ENCODE results near the gene RXFP4.

RXFP4 gene

DNA sequence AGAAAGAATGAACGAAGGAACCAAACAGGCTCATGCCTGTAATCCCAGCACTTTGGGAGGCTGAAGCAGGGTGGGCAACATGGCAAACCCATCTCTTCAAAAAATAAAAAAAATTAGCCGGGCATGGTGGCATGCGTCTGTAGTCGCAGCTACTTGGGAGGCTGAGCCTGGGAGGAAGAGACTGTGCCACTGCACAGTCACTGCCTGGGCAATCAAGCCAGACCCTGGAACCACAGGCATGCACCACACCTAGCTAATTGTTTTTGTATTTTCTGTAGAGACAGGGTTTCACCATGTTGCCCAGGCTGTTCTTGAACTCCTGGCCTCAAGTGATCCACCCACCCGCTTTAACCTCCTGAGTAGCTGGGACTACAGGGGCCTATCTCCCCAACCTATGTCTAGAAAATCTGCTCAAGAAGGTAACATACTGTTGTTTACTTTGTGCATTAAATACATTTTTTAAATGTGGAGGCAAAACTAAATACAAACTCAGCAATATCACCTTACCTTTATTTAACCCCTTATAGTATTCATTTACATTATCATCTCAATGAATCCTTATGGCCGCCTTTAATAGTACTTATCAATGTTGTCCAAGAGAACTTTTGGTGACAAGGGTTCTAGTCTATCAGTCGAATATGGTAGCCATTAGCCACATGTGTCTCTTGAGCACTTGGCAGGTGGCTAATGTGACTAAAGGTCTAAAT lies 10.0 kb upstream of the RXFP4 start:
- no peak for DNase-seq

DNA sequence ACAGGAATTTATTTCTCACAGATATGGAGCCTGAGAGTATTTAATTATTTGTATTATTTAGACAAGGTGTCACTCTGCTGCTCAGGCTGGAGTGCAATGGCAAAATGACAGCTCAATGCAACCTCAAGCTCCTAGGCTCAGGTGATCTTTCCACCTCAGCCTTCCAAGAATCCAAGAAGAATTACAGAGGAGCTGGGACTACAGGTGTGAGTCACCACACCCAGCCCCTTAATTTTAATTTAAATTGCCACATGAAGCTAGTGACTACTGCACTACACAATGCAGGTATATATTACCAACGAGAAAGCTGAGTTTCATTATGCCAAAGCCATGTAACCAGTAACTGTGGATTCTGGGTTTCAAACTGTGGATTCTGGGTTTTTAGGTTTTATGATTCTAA lies 9.4 kb upstream of the RXFP4 start:
- no peak for DNase-seq

GRCh38 chr1:155932487-155932886 lies 9.0 kb upstream of the RXFP4 start:
- DNase-seq: no peak

GRCh38 chr1:155933591-155934096 lies 7.8 kb upstream of the RXFP4 start:
- peak in 1 of 2 experiments; percentile 31 for DNase-seq

GRCh38 chr1:155934097-155934935 lies 7.1 kb upstream of the RXFP4 start, which contains the start of gene KHDC4:
KHDC4 (minus strand) TSS chr1:155934413; CDS start chr1:155934373, 40 bp downstream.
- peak; percentile 100 for DNase-seq

DNA sequence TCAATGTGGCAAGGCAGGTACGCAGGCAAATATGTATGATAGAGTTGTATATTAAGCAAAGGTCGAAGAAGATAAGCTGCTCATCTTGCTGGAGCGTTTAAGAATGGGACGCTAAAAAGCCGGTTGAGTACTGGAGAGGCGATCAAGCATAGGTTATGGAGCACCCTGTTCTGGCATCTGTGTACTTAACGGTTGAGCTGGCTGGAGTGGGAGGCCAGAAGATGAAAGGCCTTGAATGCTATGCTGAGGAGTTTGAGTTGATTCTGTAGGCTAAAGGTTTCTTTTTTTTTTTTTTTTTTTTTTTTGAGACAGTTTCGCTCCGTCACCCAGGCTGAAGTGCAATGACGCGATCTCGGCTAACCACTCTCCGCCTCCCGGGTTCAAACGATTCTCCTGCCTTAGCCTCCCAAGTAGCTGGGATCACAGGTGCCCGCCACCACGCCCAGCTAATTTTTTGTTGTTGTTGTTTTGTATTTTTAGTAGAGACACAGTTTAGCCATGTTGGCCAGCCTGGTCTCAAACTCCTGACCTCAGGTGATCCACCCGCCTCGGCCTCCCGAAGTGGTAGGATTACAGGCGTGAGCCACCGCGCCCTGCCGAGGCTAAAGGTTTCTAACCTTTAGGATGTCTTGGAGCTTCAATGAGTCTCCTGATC lies 6.4 kb upstream of the RXFP4 start:
- no peak for DNase-seq

DNA sequence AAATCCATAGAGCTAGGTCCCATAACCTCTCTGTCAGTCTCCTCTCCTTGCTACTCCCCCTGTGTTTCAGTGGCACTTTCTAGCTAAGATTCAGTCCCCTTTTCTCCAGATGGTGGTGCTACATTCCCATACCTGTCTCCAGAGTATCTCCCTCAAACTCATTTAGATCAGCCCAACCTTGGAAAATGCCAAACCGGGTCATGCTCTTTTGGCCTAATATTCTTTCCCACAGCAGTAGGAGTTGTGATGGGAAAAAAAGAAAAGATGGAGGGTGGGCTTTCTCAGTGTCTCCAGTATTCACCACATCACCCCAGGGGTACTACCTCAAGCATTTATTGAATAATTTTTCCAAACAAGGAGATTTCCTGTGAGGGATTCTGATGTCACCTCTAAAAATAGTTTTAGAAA lies 3.2 kb upstream of the RXFP4 start:
- peak; percentile 72 to 76 for DNase-seq

DNA sequence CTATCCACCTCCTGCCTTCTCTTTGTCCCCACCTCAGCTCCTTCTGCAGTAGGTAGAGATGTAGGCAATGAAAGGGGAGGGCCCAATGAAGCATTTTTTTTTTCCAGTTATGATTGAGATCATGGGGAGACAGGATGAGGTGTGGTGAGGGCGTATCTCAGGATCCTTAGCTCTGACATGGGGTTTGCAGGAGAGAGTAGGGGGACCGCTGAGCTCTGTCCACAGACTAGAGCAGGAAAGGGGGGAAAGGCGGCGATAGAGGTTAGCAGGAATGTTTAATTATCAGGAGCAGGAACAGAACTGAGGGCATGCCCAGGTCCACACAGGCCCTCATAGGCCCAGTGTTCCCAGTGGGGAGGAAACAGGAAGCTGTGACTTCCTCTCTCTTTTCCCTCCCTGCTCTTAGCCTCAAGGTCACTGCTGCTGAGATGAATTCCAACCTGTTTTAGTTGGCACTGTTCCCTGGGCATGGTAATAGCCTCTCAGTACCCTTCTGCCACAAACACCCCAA lies 901 bp upstream of the RXFP4 start:
- peak; percentile 17 to 60 for DNase-seq

- no peak for DNase-seq
Observed at GRCh38 chr1:155941845-155942531, 550 bp downstream of the RXFP4 start.

GRCh38 chr1:155942578-155943141 lies 1.2 kb downstream of the RXFP4 start:
- no peak for DNase-seq

GRCh38 chr1:155944444-155944799 lies 3.0 kb downstream of the RXFP4 start:
- peak; percentile 61 to 85 for DNase-seq

- no peak for DNase-seq
Observed at GRCh38 chr1:155946633-155947219, 5.3 kb downstream of the RXFP4 start.

DNA sequence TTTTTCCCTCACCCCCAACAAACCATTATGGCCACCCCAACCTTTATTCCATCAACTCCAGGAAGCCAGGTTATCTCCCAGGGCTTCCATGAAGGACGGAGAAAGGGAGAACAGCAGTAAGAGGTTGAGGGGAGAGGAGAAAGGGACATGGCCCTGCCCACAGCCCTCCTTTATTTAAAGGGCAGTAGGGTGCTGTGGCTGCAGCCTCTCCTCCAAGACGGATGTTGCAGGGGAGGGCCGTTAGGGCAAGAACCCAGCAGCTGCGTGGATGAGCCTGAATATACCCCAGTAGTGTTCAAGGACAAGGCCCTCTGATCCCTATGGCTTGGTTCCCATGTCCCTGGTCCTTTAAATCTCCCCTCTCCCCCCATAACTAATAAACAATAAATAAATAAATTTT lies 5.9 kb downstream of the RXFP4 start:
- DNase-seq: no peak

DNA sequence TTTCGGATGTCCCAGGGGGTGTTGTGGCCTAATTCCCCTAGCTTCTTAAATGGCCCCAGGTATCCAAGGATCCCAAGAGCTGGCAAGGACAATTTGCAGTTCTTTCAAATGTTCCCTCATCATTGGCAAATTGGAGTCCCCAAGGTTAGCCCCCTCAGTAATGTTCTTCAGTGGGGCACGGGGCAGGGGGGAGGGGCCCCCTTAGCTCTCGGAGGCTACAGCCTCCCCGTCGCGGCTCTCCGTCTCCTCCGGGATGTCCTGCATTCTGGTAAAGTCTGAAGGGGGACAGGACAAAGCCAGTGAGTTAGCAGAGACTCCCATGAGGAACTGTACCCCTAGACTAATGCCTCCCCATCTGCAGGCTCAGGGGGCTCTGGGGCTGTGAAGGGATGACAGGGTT lies 6.3 kb downstream of the RXFP4 start:
- no peak for DNase-seq

GRCh38 chr1:155950829-155951228 lies 9.4 kb downstream of the RXFP4 start:
- DNase-seq: no peak

DNA sequence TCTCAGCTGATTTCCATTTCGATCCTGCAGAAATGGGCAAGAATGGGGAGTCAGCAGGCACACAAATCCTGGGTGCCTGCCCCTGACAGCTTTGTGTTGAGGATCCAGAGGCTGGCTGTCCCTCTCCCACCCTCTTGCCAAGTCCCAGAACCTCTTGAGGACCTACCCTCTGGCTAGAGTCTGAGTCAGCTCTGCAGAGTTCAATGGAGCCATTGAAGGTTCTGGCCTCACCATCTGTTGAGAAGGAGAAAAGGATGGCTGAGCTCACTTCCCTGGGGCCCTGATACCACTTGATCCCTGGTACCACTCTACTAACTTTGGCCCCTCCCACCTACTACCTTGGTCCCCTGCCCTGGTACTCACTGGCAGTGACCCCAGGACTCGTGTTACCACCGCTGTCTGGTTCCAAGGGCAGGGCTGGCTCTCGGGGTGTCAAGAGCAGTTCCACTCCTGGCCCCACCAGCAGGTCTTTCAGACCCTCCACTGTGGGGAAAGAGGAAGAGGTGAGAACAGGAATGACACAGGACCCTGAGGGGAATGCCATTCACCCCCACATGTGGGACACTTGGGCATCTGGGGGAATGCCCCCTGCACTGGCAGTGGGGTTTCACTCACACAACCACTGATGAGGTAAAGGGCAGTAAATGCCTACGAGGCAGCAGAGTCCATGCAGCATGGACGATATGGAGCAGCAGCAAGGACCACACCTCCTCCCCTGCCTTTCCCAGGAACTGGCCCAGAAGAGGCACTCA lies 10.5 kb downstream of the RXFP4 start:
- DNase-seq: no peak

DNA sequence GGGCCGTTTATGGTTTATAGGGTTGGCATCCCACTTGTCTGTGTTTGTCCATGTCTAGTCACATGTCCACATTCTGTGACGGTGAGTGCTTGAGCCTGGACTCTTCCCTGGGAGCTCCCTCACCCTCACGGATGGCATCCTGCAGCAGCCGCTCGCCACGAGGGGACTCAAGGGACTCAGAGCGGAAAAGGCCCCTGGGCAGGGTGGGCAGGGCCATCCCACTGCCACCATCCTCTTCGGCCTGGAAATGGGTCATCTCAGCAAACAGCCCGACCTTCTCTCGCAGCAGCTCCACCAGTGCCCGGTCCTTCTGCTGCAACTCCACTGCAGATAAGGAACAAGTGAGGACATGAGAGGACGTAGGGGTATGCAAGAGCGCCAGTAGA lies 11.1 kb downstream of the RXFP4 start:
- DNase-seq: no peak

DNA sequence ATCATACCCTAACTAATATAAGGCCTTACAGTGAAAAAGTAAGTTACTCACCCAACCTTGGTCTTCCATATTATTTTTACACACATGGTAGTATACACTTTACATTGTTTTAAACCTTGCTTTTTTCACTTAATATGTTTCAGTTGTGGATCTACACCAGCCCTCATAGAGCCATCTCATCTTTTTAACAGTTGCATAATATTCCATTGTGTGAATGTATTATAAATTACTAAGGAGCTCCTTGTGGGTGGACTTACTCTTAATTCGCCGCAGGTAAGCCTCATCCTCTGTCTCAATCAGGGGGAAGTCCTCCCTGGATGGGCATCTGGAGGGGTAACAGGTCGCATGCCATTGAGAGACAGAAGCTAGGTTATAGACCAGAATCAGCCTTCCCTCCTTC lies 13.2 kb downstream of the RXFP4 start:
- no peak for DNase-seq

- no peak for DNase-seq
Observed at GRCh38 chr1:155957411-155957915, 16.0 kb downstream of the RXFP4 start.

- no peak for DNase-seq
Observed at GRCh38 chr1:155960081-155960745, 18.8 kb downstream of the RXFP4 start.
